B cell (primary cell): ENCODE measurements around the gene PLAU. TPM values are rescaled to one million over a fixed set of nuclear protein-coding genes. Genes with fewer than 3 reads are reported as not detected.

Experiments
- ATAC-seq: fragments of 200-7000 bp; cut with Tn5 transposase; one replicate; pipeline ENCODE4 v1.10.0; 2021; ENCODE audit warnings: low read depth, mild to moderate bottlenecking, moderate number of reproducible peaks, moderate library complexity
- CTCF ChIA-PET: fragments of 350-600 bp; sonication (Branson Sonifier 250); formaldehyde crosslinking; loops from one replicate; lab custom pipeline; 2021; ENCODE audit warnings: antibody characterized with exemption, inconsistent platforms; lab: Charles Lee
- POLR2A ChIA-PET: fragments of 350-600 bp; sonication (Branson Sonifier 250); formaldehyde crosslinking; loops from one replicate; lab custom pipeline; 2021; ENCODE audit warnings: antibody characterized with exemption; lab: Charles Lee
- DNase-seq: peaks from one replicate; pipeline ENCODE4 v3.0.0; 2013
- H2AFZ ChIP-seq: 2 replicates; pipeline ENCODE4 v1.6.1; 2012; ENCODE audit warnings: mild to moderate bottlenecking, low read depth, low read length; ENCODE audit not compliant: insufficient read depth, poor library complexity, severe bottlenecking
- H3K27ac ChIP-seq, 2 donors: 1 replicate in 1 of 2; 2 replicates in 1 of 2; pipeline ENCODE4 v1.5.1; 2012 to 2013; ENCODE audit warnings: low read length in 2 of 2, mild to moderate bottlenecking in 2 of 2, moderate library complexity in 1 of 2
- H3K27me3 ChIP-seq, 4 experiments: fragments of 200-600 bp in 1 of 4; sonication (generic) in 1 of 4; replicated peaks in 1 of 4; 1 replicate in 2 of 4; 2 replicates in 2 of 4; pipeline versions ENCODE4 v1.6.1 to v1.7.0; 2013 to 2016; ENCODE audit warnings: low read length in 3 of 4, mild to moderate bottlenecking in 2 of 4, mixed read lengths in 1 of 4, moderate library complexity in 1 of 4; ENCODE audit not compliant: insufficient read depth in 4 of 4, control insufficient read depth in 3 of 4; ENCODE audit errors: control extremely low read depth in 1 of 4
- H3K36me3 ChIP-seq, 2 experiments: replicated peaks in 1 of 2; 1 replicate in 1 of 2; 2 replicates in 1 of 2; pipeline versions ENCODE4 v1.6.1 to v1.7.1; 2013; ENCODE audit warnings: low read length in 1 of 2; ENCODE audit not compliant: insufficient read depth in 2 of 2, control insufficient read depth in 1 of 2; ENCODE audit errors: control extremely low read depth in 1 of 2, extremely low read depth in 1 of 2
- H3K4me1 ChIP-seq, 2 donors: fragments of 200-600 bp in 1 of 2; sonication (generic) in 1 of 2; 1 replicate in 1 of 2; 2 replicates in 1 of 2; pipeline versions ENCODE4 v1.5.1 to v1.6.1; 2013 to 2017; ENCODE audit warnings: low read length in 2 of 2; ENCODE audit not compliant: control insufficient read depth in 2 of 2, insufficient read depth in 2 of 2
- H3K4me2 ChIP-seq: replicated peaks from 2 replicates; pipeline ENCODE3; 2012; ENCODE audit warnings: mild to moderate bottlenecking, low read depth, low read length; ENCODE audit not compliant: poor library complexity, severe bottlenecking
- H3K4me3 ChIP-seq, 5 experiments: fragments of 200-600 bp in 1 of 5; sonication (generic) in 1 of 5; 1 replicate in 3 of 5; 2 replicates in 2 of 5; pipeline versions ENCODE4 v1.5.1 to v1.7.0; 2011 to 2016; ENCODE audit warnings: low read length in 4 of 5, mild to moderate bottlenecking in 4 of 5, low read depth in 2 of 5, control low read depth in 1 of 5, moderate library complexity in 1 of 5; ENCODE audit not compliant: insufficient read depth in 1 of 5; ENCODE audit errors: control extremely low read depth in 1 of 5, extremely low read depth in 1 of 5
- H3K79me2 ChIP-seq: fragments of 200-600 bp; sonication (generic); one replicate; pipeline ENCODE4 v1.6.0; 2016; ENCODE audit warnings: low read length; ENCODE audit not compliant: control insufficient read depth, insufficient read depth
- H3K9ac ChIP-seq: fragments of 200-600 bp; sonication (generic); 2 replicates; pipeline ENCODE4 v1.6.1; 2017; ENCODE audit warnings: mild to moderate bottlenecking, low read length, moderate library complexity
- H3K9me3 ChIP-seq, 3 donors: one replicate each; pipeline versions ENCODE4 v1.6.1 to v1.7.1; 2013; ENCODE audit warnings: low read length in 2 of 3; ENCODE audit not compliant: control insufficient read depth in 2 of 3, insufficient read depth in 1 of 3; ENCODE audit errors: control extremely low read depth in 1 of 3
- H4K20me1 ChIP-seq: 2 replicates; pipeline ENCODE4 v1.6.0; 2012; ENCODE audit warnings: mild to moderate bottlenecking, low read length; ENCODE audit not compliant: insufficient read depth, control insufficient read depth, poor library complexity, severe bottlenecking
- H3K27ac Mint-ChIP-seq: one replicate; pipeline ENCODE4 v1.8.0; 2021; ENCODE audit warnings: mixed read lengths
- H3K27me3 Mint-ChIP-seq: one replicate; pipeline ENCODE4 v1.8.0; 2021; ENCODE audit warnings: mixed read lengths
- H3K4me1 Mint-ChIP-seq: one replicate; pipeline ENCODE4 v1.8.0; 2021; ENCODE audit warnings: mixed read lengths
- H3K4me3 Mint-ChIP-seq: one replicate; pipeline ENCODE4 v1.8.0; 2021; ENCODE audit warnings: mixed read lengths
- H3K9me3 Mint-ChIP-seq: one replicate; pipeline ENCODE4 v1.8.0; 2022; ENCODE audit warnings: mixed read lengths; ENCODE audit not compliant: insufficient read depth
- EZH2 ChIP-seq: IDR thresholded peaks from 2 replicates; pipeline ENCODE4 v1.6.1; 2012; ENCODE audit warnings: borderline replicate concordance, low read depth, mild to moderate bottlenecking, moderate library complexity, low read length; ENCODE audit not compliant: insufficient read depth, poor library complexity, severe bottlenecking
- WGBS: methylation state at CpG from one replicate; pipeline ENCODE4 v1.1.5; 2013; ENCODE audit warnings: missing lambda C conversion rate; ENCODE audit not compliant: insufficient coverage; 5-methylcytosine and 5-hydroxymethylcytosine counted together
- intact Hi-C: fragments of 100-400 bp; cut with micrococcal nuclease; formaldehyde crosslinking; loops from one replicate; pipeline ENCODE4 v1.10.0; 2022
- polyA plus RNA-seq: library from polyadenylated mRNA; depleted of rRNA; stranded (reverse); fragments of >200 nt; gene quantifications from 2 replicates; pipeline ENCODE4 v1.2.3, GENCODE V29; 2012
- total RNA-seq, 2 donors: library from RNA; stranded (reverse); fragments of 120-200 nt in 1 of 2; gene quantifications; 1 replicate in 1 of 2; 2 replicates in 1 of 2; pipeline versions ENCODE4 v1.2.3 to v1.2.4, GENCODE V29; 2013 to 2022
- TF ChIP-seq, protein P1 (sequence below): fragments of 200-600 bp; IDR thresholded peaks from one replicate; pipeline ENCODE4 v1.8.0; 2022; ENCODE audit warnings: antibody characterized with exemption, mild to moderate bottlenecking

PLAU gene
- total and polyA plus RNA-seq, 2 donors (not counting 1 experiment from before 2014, with no cell fraction given): 0.04 TPM; not detected in 1

- no peak overlapping the region for H3K4me3 Mint-ChIP-seq
- H3K27ac Mint-ChIP-seq: peak overlapping the region; percentile 90
- no peak overlapping the region for H3K9ac ChIP-seq
- no peak overlapping the region for H3K4me3 ChIP-seq
- peaks cover 10% of the 10 kb centered on the region for H3K4me1 Mint-ChIP-seq
- peaks cover 0 to 14% (median 0%) of the 10 kb centered on the region in 3 donors for H3K9me3 ChIP-seq
- DNase-seq: peak; percentile 62
- WGBS: 34% methylated on average over 3 of the region's 4 CpGs
- no peak for TF ChIP-seq EZH2
- TF ChIP-seq, protein P1, sequence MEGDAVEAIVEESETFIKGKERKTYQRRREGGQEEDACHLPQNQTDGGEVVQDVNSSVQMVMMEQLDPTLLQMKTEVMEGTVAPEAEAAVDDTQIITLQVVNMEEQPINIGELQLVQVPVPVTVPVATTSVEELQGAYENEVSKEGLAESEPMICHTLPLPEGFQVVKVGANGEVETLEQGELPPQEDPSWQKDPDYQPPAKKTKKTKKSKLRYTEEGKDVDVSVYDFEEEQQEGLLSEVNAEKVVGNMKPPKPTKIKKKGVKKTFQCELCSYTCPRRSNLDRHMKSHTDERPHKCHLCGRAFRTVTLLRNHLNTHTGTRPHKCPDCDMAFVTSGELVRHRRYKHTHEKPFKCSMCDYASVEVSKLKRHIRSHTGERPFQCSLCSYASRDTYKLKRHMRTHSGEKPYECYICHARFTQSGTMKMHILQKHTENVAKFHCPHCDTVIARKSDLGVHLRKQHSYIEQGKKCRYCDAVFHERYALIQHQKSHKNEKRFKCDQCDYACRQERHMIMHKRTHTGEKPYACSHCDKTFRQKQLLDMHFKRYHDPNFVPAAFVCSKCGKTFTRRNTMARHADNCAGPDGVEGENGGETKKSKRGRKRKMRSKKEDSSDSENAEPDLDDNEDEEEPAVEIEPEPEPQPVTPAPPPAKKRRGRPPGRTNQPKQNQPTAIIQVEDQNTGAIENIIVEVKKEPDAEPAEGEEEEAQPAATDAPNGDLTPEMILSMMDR: no peak
- no peaks in the 10 kb centered on the region for H4K20me1 ChIP-seq
- peak overlapping the region; percentile 1 to 36 for H3K27ac ChIP-seq
- no peaks in the 10 kb centered on the region for H3K9me3 Mint-ChIP-seq
- H3K27me3 Mint-ChIP-seq: no peaks in the 10 kb centered on the region
- peak overlapping the region; percentile 5 for H3K4me2 ChIP-seq
- no peaks in the 10 kb centered on the region for H3K27me3 ChIP-seq
- intact Hi-C loops: no loop called here
- ATAC-seq: peak; percentile 85
- ChIA-PET POLR2A (interaction anchor here (0.6 to 1.0 kb wide), 3 partner anchors 20 to 856 kb away, joined by 3 to 8 read pairs (median 3); no protein-coding TSS in a partner anchor), CTCF (interaction anchor here (0.6 to 3.9 kb wide), 6 partner anchors 8 to 496 kb away, joined by 3 to 20 read pairs (median 4); no protein-coding TSS in a partner anchor)
- no peaks in the 10 kb centered on the region for H3K36me3 ChIP-seq
- H3K4me1 ChIP-seq: peaks cover 7 to 13% of the 10 kb centered on the region in 2 donors
- H3K79me2 ChIP-seq: no peaks in the 10 kb centered on the region
- peak overlapping the region; percentile 63 for H2AFZ ChIP-seq
These were observed 9.2 kb downstream of the PLAU start for GRCh38 chr10:73920089-73920488.

- CTCF ChIA-PET: interaction anchor here (1.4 kb wide), 1 partner anchor 18 kb away, joined by 7 read pairs; no protein-coding TSS in a partner anchor
These were observed 11.3 kb downstream of the PLAU start for GRCh38 chr10:73922007-73922863.

More at GRCh38 chr10:73922007-73922863, 11.3 kb downstream of the PLAU start:
- WGBS: 80% methylated on average over 3 of the region's 6 CpGs
- H3K4me3 Mint-ChIP-seq: no peak overlapping the region
- Histone ChIP-seq H3K4me2 (no peak overlapping the region), H4K20me1 (no peaks in the 10 kb centered on the region), H3K36me3 (no peaks in the 10 kb centered on the region), H3K9me3 (peaks cover 0 to 14% (median 0%) of the 10 kb centered on the region in 3 donors), H3K4me3 (no peak overlapping the region), H3K4me1 (peaks cover 7 to 26% of the 10 kb centered on the region in 2 donors), H3K9ac (no peak overlapping the region), H3K79me2 (no peaks in the 10 kb centered on the region), H3K27ac (no peak overlapping the region), H2AFZ (no peak overlapping the region), H3K27me3 (no peaks in the 10 kb centered on the region)
- H3K27me3 Mint-ChIP-seq: no peaks in the 10 kb centered on the region
- no peak for DNase-seq
- intact Hi-C loops: no loop called here
- H3K4me1 Mint-ChIP-seq: peaks cover 17% of the 10 kb centered on the region
- POLR2A ChIA-PET: no interaction called here
- ATAC-seq: no peak
- no peak for TF ChIP-seq EZH2
- TF ChIP-seq, protein P1: no peak
- H3K9me3 Mint-ChIP-seq: no peaks in the 10 kb centered on the region
- H3K27ac Mint-ChIP-seq: no peak overlapping the region
